Uterus (tissue), 4 donors: ENCODE results near the gene PPP2CA. TPM values are rescaled to one million over a fixed set of nuclear protein-coding genes. Genes with fewer than 3 reads are reported as not detected.

ENCODE experiments used
- DNase-seq, 2 donors: peaks; one replicate each; pipeline ENCODE4 v3.0.0-alpha.2; 2019 to 2020
- H3K27ac ChIP-seq, 2 donors: fragments of 200-600 bp; sonication (generic); 1 replicate in 1 of 2; 2 replicates in 1 of 2; pipeline ENCODE4 v1.5.1; 2016 to 2018
- H3K27me3 ChIP-seq, 2 donors: fragments of 200-600 bp; sonication (generic); one replicate each; pipeline ENCODE4 v1.5.1; 2018 to 2019; ENCODE audit warnings: control low read depth in 1 of 2
- H3K36me3 ChIP-seq, 2 donors: fragments of 200-600 bp; sonication (generic); one replicate each; pipeline ENCODE4 v1.5.1; 2019; ENCODE audit warnings: control low read depth in 1 of 2
- H3K4me1 ChIP-seq, 2 donors: fragments of 200-600 bp; sonication (generic); one replicate each; pipeline ENCODE4 v1.5.1; 2018 to 2019; ENCODE audit warnings: control low read depth in 1 of 2
- H3K4me3 ChIP-seq, 2 donors: fragments of 200-600 bp; sonication (generic); 1 replicate in 1 of 2; 2 replicates in 1 of 2; pipeline ENCODE4 v1.5.1; 2018 to 2019; ENCODE audit warnings: mild to moderate bottlenecking in 1 of 2
- H3K9me3 ChIP-seq, 2 donors: fragments of 200-600 bp; sonication (generic); one replicate each; pipeline ENCODE4 v1.5.1; 2019; ENCODE audit warnings: control low read depth in 1 of 2
- CTCF ChIP-seq, 4 experiments: fragments of 200-600 bp in 2 of 4; fragments of 450-650 bp in 2 of 4; sonication (generic) in 2 of 4; IDR thresholded peaks; one replicate each; pipeline ENCODE4 v1.5.1; 2016 to 2019; ENCODE audit warnings: antibody characterized with exemption in 4 of 4, mild to moderate bottlenecking in 2 of 4, moderate library complexity in 1 of 4
- POLR2A ChIP-seq, 2 donors: fragments of 450-650 bp; IDR thresholded peaks; one replicate each; pipeline ENCODE4 v1.6.1; 2016; ENCODE audit warnings: antibody characterized with exemption in 2 of 2, mild to moderate bottlenecking in 1 of 2, moderate library complexity in 1 of 2
- intact Hi-C: fragments of 100-400 bp; cut with DNase I; formaldehyde crosslinking; loops from one replicate; pipeline ENCODE4 v1.15.1; 2023; ENCODE audit warnings: low total_unique reads
- total RNA-seq, 4 donors: library from RNA; depleted of rRNA in 3 of 4; stranded (reverse); fragments of >200 nt in 3 of 4; gene quantifications; one replicate each; pipeline versions ENCODE4 v1.1.0 to v1.2.4, GENCODE V29; 2014 to 2023
- donor health status: DM: yes; HTN: yes; CAD: no.

Gene PPP2CA
- total RNA-seq = 100 to 1,000 TPM; 114 to 437 (median 226) TPM

GRCh38 chr5:134225780-134226440 is at the start of gene PPP2CA:
PPP2CA (minus strand) TSS chr5:134226073; CDS start chr5:134225861, 212 bp downstream.
- H3K9me3 ChIP-seq = no peaks in the 10 kb centered on the region
- H3K27ac ChIP-seq = peak within 1 kb of the TSS; percentile 100
- H3K36me3 ChIP-seq = no peaks in the 10 kb centered on the region
- no peaks in the 10 kb centered on the region for H3K27me3 ChIP-seq
- TF ChIP-seq POLR2A (IDR thresholded peaks at IDR 0.05) (peak; percentile 76 to 94), CTCF (IDR thresholded peaks at IDR 0.05) (no peak)
- peaks cover 0 to 10% of the 10 kb centered on the region in 2 donors for H3K4me1 ChIP-seq
- DNase-seq = peak; percentile 99 to 100
- intact Hi-C loops = no loop called here
- peak within 1 kb of the TSS; percentile 78 to 95 for H3K4me3 ChIP-seq

GRCh38 chr5:134273642-134274395 is 47.9 kb upstream of the PPP2CA start:
- H3K36me3 ChIP-seq = no peaks in the 10 kb centered on the region
- no peak for DNase-seq
- no peaks in the 10 kb centered on the region for H3K4me1 ChIP-seq
- TF ChIP-seq POLR2A (IDR thresholded peaks at IDR 0.05) = no peak
- TF ChIP-seq CTCF (IDR thresholded peaks at IDR 0.05) = no peak
- no peak overlapping the region for H3K27ac ChIP-seq
- no peaks in the 10 kb centered on the region for H3K27me3 ChIP-seq
- no peak overlapping the region for H3K4me3 ChIP-seq
- no peaks in the 10 kb centered on the region for H3K9me3 ChIP-seq
- intact Hi-C loops = no loop called here

GRCh38 chr5:134271059-134271458 is 45.2 kb upstream of the PPP2CA start:
- TF ChIP-seq POLR2A (IDR thresholded peaks at IDR 0.05) (no peak), CTCF (IDR thresholded peaks at IDR 0.05) (no peak)

GRCh38 chr5:134268919-134269318 is 43.0 kb upstream of the PPP2CA start:
- TF ChIP-seq POLR2A (IDR thresholded peaks at IDR 0.05) (no peak), CTCF (IDR thresholded peaks at IDR 0.05) (no peak)
- H3K4me3 ChIP-seq = no peak overlapping the region
- H3K36me3 ChIP-seq = no peaks in the 10 kb centered on the region
- DNase-seq = no peak
- no peak overlapping the region for H3K27ac ChIP-seq
- intact Hi-C loops = no loop called here
- H3K27me3 ChIP-seq = no peaks in the 10 kb centered on the region
- no peaks in the 10 kb centered on the region for H3K9me3 ChIP-seq
- H3K4me1 ChIP-seq = peaks cover 0 to 3% of the 10 kb centered on the region in 2 donors

More at GRCh38 chr5:134271059-134271458, 45.2 kb upstream of the PPP2CA start:
- no peak overlapping the region for H3K4me3 ChIP-seq
- no peaks in the 10 kb centered on the region for H3K9me3 ChIP-seq
- H3K27ac ChIP-seq = no peak overlapping the region
- no peaks in the 10 kb centered on the region for H3K36me3 ChIP-seq
- DNase-seq = no peak
- H3K4me1 ChIP-seq = peaks cover 0 to 3% of the 10 kb centered on the region in 2 donors
- no peaks in the 10 kb centered on the region for H3K27me3 ChIP-seq
- intact Hi-C loops = no loop called here

GRCh38 chr5:134268019-134268601 is 42.2 kb upstream of the PPP2CA start:
- Histone ChIP-seq H3K9me3 (no peaks in the 10 kb centered on the region), H3K27me3 (no peaks in the 10 kb centered on the region), H3K36me3 (no peaks in the 10 kb centered on the region), H3K4me1 (peaks cover 0 to 3% of the 10 kb centered on the region in 2 donors), H3K27ac (peak overlapping the region; percentile 34 to 59), H3K4me3 (no peak overlapping the region)
- DNase-seq = no peak
- intact Hi-C loops = no loop called here
- TF ChIP-seq CTCF (IDR thresholded peaks at IDR 0.05) (no peak), POLR2A (IDR thresholded peaks at IDR 0.05) (no peak)
